HG02943 (cell line): Measurements from ENCODE around the gene NR4A1.
"Not testable (repeated sequence)": the region's sequence is repeated elsewhere in the genome, so short reads cannot be mapped to it uniquely, and the experiment has no call there.

ENCODE experiments used
- ATAC-seq: cut with Tn5 transposase; IDR thresholded peaks from one replicate; pipeline ENCODE4 v1.9.1; 2021; ENCODE audit warnings: mild to moderate bottlenecking, low read depth, moderate library complexity; ENCODE audit not compliant: unreplicated experiment

NR4A1 gene

GRCh38 chr12:52089491-52089890 is 38.2 kb downstream of the NR4A1 start:
- ATAC-seq, result no peak

- no peak for ATAC-seq
Observed at GRCh38 chr12:52090291-52090690, 39.0 kb downstream of the NR4A1 start.

- ATAC-seq, result no peak
Observed at GRCh38 chr12:52091061-52091460, 39.8 kb downstream of the NR4A1 start.

- no peak for ATAC-seq
Observed at GRCh38 chr12:52091869-52092268, 40.6 kb downstream of the NR4A1 start.

- ATAC-seq, result no peak
Observed at GRCh38 chr12:52093346-52093745, 42.1 kb downstream of the NR4A1 start.

DNA sequence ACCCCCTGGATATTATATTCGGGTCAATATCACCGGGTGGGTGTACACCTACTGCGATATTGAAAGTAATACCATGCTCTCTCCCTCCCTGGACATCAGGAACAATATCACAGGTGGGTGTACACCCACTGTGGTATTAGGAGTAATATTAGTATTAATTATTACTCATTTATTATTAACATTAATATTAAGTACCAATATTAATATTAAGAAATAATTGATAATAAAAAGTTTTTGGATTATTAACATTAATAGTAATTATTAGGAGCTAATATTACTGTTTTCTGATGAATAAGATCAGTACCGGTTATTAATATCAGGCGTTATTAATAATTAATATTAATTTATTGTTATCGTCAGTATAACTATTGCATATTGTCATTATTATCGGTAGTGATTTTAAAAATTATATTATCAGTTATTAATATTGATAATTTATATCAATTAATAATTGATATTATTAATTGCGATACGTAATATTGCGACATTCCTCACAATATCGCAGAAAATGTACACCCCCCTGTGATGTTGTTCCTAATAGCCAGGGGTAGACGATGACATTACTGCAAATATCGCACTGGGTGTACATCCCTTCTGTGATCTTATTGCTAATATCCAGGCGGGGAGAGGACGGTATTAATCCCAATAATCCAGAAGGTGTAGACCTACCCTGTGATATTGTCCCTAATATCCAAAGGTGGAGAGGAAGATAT is 45.2 kb downstream of the NR4A1 start:
- no peak for ATAC-seq

GRCh38 chr12:52097045-52097666 is 45.9 kb downstream of the NR4A1 start:
- ATAC-seq, result no peak

- ATAC-seq, result not testable (repeated sequence)
Observed at GRCh38 chr12:52104431-52105089, 53.3 kb downstream of the NR4A1 start.
